Keratinocyte (primary cell): ENCODE data around the gene C10orf90. TPM values are rescaled to one million over a fixed set of nuclear protein-coding genes. Genes with fewer than 3 reads are reported as not detected.

Experiments used
- DNase-seq: peaks from one replicate; pipeline ENCODE4 v3.0.0-alpha.2; 2011; ENCODE audit warnings: low read depth, missing footprints, low spot score
- FAIRE-seq: peaks from 2 replicates; lab custom pipeline; 2011; peaks lifted over from hg19 to GRCh38; lab: Jason Lieb, UNC
- H2AFZ ChIP-seq: 2 replicates; pipeline ENCODE4 v1.6.0; 2012; ENCODE audit warnings: low read length, control low read depth, inconsistent platforms; ENCODE audit not compliant: control insufficient read depth
- H3K27ac ChIP-seq: 2 replicates; pipeline ENCODE4 v1.5.1; 2011; ENCODE audit warnings: low read length; ENCODE audit not compliant: control insufficient read depth, insufficient read depth
- H3K27me3 ChIP-seq: 3 replicates; pipeline ENCODE4 v1.6.0; 2011; ENCODE audit warnings: low read length; ENCODE audit not compliant: control insufficient read depth, insufficient read depth; ENCODE audit errors: extremely low read depth
- H3K36me3 ChIP-seq, 2 experiments: 2 replicates in 1 of 2; 3 replicates in 1 of 2; pipeline ENCODE4 v1.5.1; 2011; ENCODE audit warnings: low read length in 2 of 2, mild to moderate bottlenecking in 1 of 2; ENCODE audit not compliant: control insufficient read depth in 2 of 2, insufficient read depth in 2 of 2; ENCODE audit errors: extremely low read depth in 1 of 2
- H3K4me1 ChIP-seq: 3 replicates; pipeline ENCODE4 v1.5.1; 2011; ENCODE audit warnings: low read length; ENCODE audit not compliant: control insufficient read depth, insufficient read depth; ENCODE audit errors: extremely low read depth
- H3K4me2 ChIP-seq: 3 replicates; pipeline ENCODE4 v1.6.0; 2011; ENCODE audit warnings: low read depth, low read length; ENCODE audit not compliant: control insufficient read depth, insufficient read depth; ENCODE audit errors: extremely low read depth
- H3K4me3 ChIP-seq, 3 experiments: fragments of 200-600 bp in 1 of 3; sonication (generic) in 1 of 3; 2 replicates in 2 of 3; 3 replicates in 1 of 3; pipeline ENCODE4 v1.5.1; 2011 to 2016; ENCODE audit warnings: low read length in 3 of 3, mild to moderate bottlenecking in 3 of 3, control low read depth in 2 of 3, inconsistent platforms in 1 of 3, low read depth in 1 of 3, mixed read lengths in 1 of 3, mixed run types in 1 of 3, moderate library complexity in 1 of 3; ENCODE audit not compliant: control insufficient read depth in 2 of 3, insufficient read depth in 2 of 3; ENCODE audit errors: extremely low read depth in 1 of 3
- H3K79me2 ChIP-seq: 2 replicates; pipeline ENCODE4 v1.6.0; 2012; ENCODE audit warnings: low read length; ENCODE audit not compliant: control insufficient read depth, insufficient read depth
- H3K9ac ChIP-seq: 3 replicates; pipeline ENCODE4 v1.6.0; 2011; ENCODE audit warnings: low read length; ENCODE audit not compliant: control insufficient read depth, insufficient read depth; ENCODE audit errors: extremely low read depth
- H3K9me1 ChIP-seq: 3 replicates; pipeline ENCODE4 v1.6.0; 2011; ENCODE audit warnings: low read length; ENCODE audit not compliant: control insufficient read depth, insufficient read depth; ENCODE audit errors: extremely low read depth
- H3K9me3 ChIP-seq: 2 replicates; pipeline ENCODE4 v1.5.1; 2012; ENCODE audit warnings: low read depth, low read length; ENCODE audit not compliant: control insufficient read depth
- H4K20me1 ChIP-seq: 3 replicates; pipeline ENCODE4 v1.6.0; 2011; ENCODE audit warnings: low read length; ENCODE audit not compliant: control insufficient read depth, insufficient read depth; ENCODE audit errors: extremely low read depth
- CTCF ChIP-seq, 3 experiments: IDR thresholded peaks in 1 of 3; conservative IDR thresholded peaks in 1 of 3; optimal IDR thresholded peaks in 1 of 3; 2 replicates in 2 of 3; 3 replicates in 1 of 3; pipeline versions ENCODE3 to v1.5.1; 2011; ENCODE audit warnings: low read length in 3 of 3, mild to moderate bottlenecking in 3 of 3, moderate library complexity in 2 of 3, control low read depth in 1 of 3, inconsistent platforms in 1 of 3; ENCODE audit not compliant: insufficient read depth in 2 of 3; ENCODE audit errors: extremely low read depth in 1 of 3
- EZH2 ChIP-seq: IDR thresholded peaks from one replicate; pipeline ENCODE4 v1.6.1; 2012; ENCODE audit warnings: inconsistent platforms, mild to moderate bottlenecking, low read length, moderate library complexity
- dilution Hi-C: fragments of 300-500 bp; cut with MboI; formaldehyde crosslinking; loops from one replicate; pipeline ENCODE4 v1.7.0; 2020; ENCODE audit warnings: low sequenced_read_pairs; ENCODE audit not compliant: extremely low pct_ligation_motif_present
- polyA plus RNA-seq, 5 experiments: library from polyadenylated mRNA; depleted of rRNA in 3 of 5; stranded (reverse) in 3 of 5; stranded (forward) in 1 of 5; unstranded in 1 of 5; fragments of >200 nt; gene quantifications; 1 replicate in 1 of 5; 2 replicates in 3 of 5; 3 replicates in 1 of 5; pipeline versions ENCODE4 v1.2.1 to v1.2.3, GENCODE V29; 2011 to 2012; ENCODE audit warnings: missing spikeins in 2 of 5, low read depth in 1 of 5, low replicate concordance in 1 of 5

Gene C10orf90
- polyA plus RNA-seq, 1 donor (not counting 4 experiments of a cell fraction or from before 2014, with no cell fraction given): not detected

GRCh38 chr10:126647116-126647515 is 23.4 kb downstream of the C10orf90 start:
- H3K4me1 ChIP-seq: no peaks in the 10 kb centered on the region
- dilution Hi-C loops: no loop called here

DNA sequence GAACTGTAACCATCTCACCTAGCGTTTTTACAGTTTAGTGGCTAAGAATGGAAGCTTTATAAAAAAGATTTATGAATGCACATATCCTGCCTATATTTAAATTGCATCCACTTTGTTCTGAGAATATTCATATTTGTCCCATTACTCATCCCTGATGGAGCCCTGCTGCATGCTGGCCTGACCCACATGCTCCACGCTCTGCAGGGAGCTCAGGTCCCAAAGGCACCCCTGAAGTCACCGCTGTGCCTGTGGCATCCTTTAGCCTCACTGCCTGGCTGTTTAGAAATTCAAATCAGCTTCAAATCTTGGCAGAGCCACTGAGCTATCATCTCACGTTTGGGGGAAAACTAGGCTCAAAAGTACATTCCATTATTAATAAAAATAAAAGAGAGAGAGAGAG is 24.4 kb downstream of the C10orf90 start:
- DNase-seq (no peak), FAIRE-seq (no peak)
- Histone ChIP-seq H3K9me1 (no peaks in the 10 kb centered on the region), H2AFZ (no peak overlapping the region), H3K9ac (no peak overlapping the region), H3K79me2 (no peaks in the 10 kb centered on the region), H4K20me1 (no peaks in the 10 kb centered on the region), H3K4me1 (no peaks in the 10 kb centered on the region), H3K9me3 (no peaks in the 10 kb centered on the region), H3K27ac (no peak overlapping the region), H3K36me3 (no peaks in the 10 kb centered on the region), H3K27me3 (no peaks in the 10 kb centered on the region), H3K4me2 (no peak overlapping the region), H3K4me3 (no peak overlapping the region)
- no peak for TF ChIP-seq CTCF (optimal IDR thresholded peaks at IDR 0.05 in 1 of 3, IDR thresholded peaks at IDR 0.05 in 1 of 3, conservative IDR thresholded peaks at IDR 0.05 in 1 of 3; ENCODE audit: extremely low read depth in 1 of 3, insufficient read depth in 2 of 3, low read length in 3 of 3)
- no peak for TF ChIP-seq EZH2
- dilution Hi-C loops: no loop called here

More at GRCh38 chr10:126647116-126647515, 23.4 kb downstream of the C10orf90 start:
- Histone ChIP-seq H3K4me3 (no peak overlapping the region), H3K9me1 (no peaks in the 10 kb centered on the region), H3K9me3 (no peaks in the 10 kb centered on the region), H3K9ac (no peak overlapping the region), H4K20me1 (no peaks in the 10 kb centered on the region), H3K4me2 (no peak overlapping the region), H3K79me2 (no peaks in the 10 kb centered on the region), H3K27me3 (no peaks in the 10 kb centered on the region), H3K27ac (no peak overlapping the region), H2AFZ (no peak overlapping the region), H3K36me3 (no peaks in the 10 kb centered on the region)
- DNase-seq: no peak
- no peak for TF ChIP-seq CTCF (optimal IDR thresholded peaks at IDR 0.05 in 1 of 3, IDR thresholded peaks at IDR 0.05 in 1 of 3, conservative IDR thresholded peaks at IDR 0.05 in 1 of 3; ENCODE audit: extremely low read depth in 1 of 3, insufficient read depth in 2 of 3, low read length in 3 of 3)
- TF ChIP-seq EZH2: no peak
- FAIRE-seq: no peak
